GM12891 (cell line): ENCODE results near the gene CCNA1.

Experiments
- POLR2A ChIP-seq: IDR thresholded peaks from 2 replicates; pipeline ENCODE4 v1.6.1; 2011; ENCODE audit warnings: low read depth, low read length, control low read depth
- POLR2AphosphoS5 ChIP-seq: IDR thresholded peaks from 2 replicates; pipeline ENCODE4 v1.6.1; 2011; ENCODE audit warnings: low read depth, low read length, control low read depth
- SPI1 ChIP-seq: IDR thresholded peaks from 2 replicates; pipeline ENCODE4 v1.6.1; 2011; ENCODE audit warnings: low read depth, low read length, control low read depth
- TAF1 ChIP-seq: IDR thresholded peaks from 2 replicates; pipeline ENCODE4 v1.6.1; 2011; ENCODE audit warnings: low read depth, low read length, control low read depth

DNA sequence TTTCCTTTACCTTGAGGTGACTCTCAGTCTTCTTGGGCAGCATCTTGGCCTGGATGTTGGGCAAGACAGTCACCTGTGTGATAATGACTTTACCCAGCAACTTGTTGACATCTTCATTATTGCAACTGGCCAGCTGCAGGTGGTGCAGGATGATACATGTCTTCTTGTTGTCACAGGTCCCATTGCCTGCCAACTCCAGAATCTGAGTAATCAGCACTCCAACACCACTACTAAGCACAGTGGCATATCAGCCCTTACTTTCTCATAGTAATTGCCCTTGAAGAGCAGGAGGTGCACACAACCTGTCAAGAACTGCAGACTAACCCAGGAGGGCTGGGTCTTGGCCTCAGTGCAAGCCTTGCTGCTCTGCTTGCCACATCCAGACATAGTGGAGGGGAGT is 57.8 kb downstream of the CCNA1 start:
- TF ChIP-seq SPI1: no peak
- no peak for TF ChIP-seq POLR2A
- TF ChIP-seq POLR2AphosphoS5: no peak
- no peak for TF ChIP-seq TAF1
